Mesodermal cell (in vitro differentiated cells): Measurements from ENCODE around the gene PCBD1.
A peak's percentile ranks its signal among the peaks of the same experiment; 100 is the strongest.

Source experiments
- H3K27ac ChIP-seq: 2 replicates; pipeline ENCODE4 v1.7.0; 2013; ENCODE audit warnings: mild to moderate bottlenecking, low read depth, low read length, moderate library complexity; ENCODE audit not compliant: severe bottlenecking
- H3K36me3 ChIP-seq: 2 replicates; pipeline ENCODE4 v1.7.1; 2013; ENCODE audit warnings: mild to moderate bottlenecking, low read length, moderate library complexity; ENCODE audit not compliant: control insufficient read depth, insufficient read depth
- H3K4me1 ChIP-seq: one replicate; pipeline ENCODE4 v1.7.1; 2013; ENCODE audit warnings: mild to moderate bottlenecking, low read length; ENCODE audit not compliant: insufficient read depth, control insufficient read depth, poor library complexity, severe bottlenecking
- H3K4me3 ChIP-seq: 2 replicates; pipeline ENCODE4 v1.7.0; 2013; ENCODE audit warnings: low read length, control low read depth, mild to moderate bottlenecking; ENCODE audit not compliant: insufficient read depth, poor library complexity, severe bottlenecking; ENCODE audit errors: extremely low read depth
- H3K9me3 ChIP-seq: 2 replicates; pipeline ENCODE4 v1.7.1; 2013; ENCODE audit warnings: mild to moderate bottlenecking, low read length, moderate library complexity; ENCODE audit not compliant: control insufficient read depth
- WGBS, 2 experiments: methylation state at CpG; one replicate each; pipeline ENCODE4 v1.1.5; 2013; ENCODE audit warnings: missing lambda C conversion rate in 2 of 2; ENCODE audit not compliant: insufficient coverage in 2 of 2; 5-methylcytosine and 5-hydroxymethylcytosine counted together

PCBD1 gene

GRCh38 chr10:70886921-70887665, 1.3 kb downstream of the PCBD1 start:
- 51 to 69% methylated on average over 8 of the region's 12 CpGs for WGBS, 2 experiments
- Histone ChIP-seq H3K36me3 (peaks cover 25% of the 10 kb centered on the region), H3K4me3 (peak overlapping the region; percentile 52), H3K9me3 (no peaks in the 10 kb centered on the region), H3K4me1 (peaks cover 5% of the 10 kb centered on the region), H3K27ac (no peak overlapping the region)

- Histone ChIP-seq H3K27ac (no peak overlapping the region), H3K4me1 (no peaks in the 10 kb centered on the region), H3K4me3 (no peak overlapping the region), H3K9me3 (no peaks in the 10 kb centered on the region), H3K36me3 (peaks cover 34% of the 10 kb centered on the region)
- WGBS, 2 experiments, result 93% methylated on average over 12 to 17 of the region's 18 CpGs
These were observed 2.1 kb downstream of the PCBD1 start for GRCh38 chr10:70885931-70886903.

GRCh38 chr10:70885481-70885880, 2.9 kb downstream of the PCBD1 start:
- no peak overlapping the region for H3K27ac ChIP-seq

GRCh38 chr10:70884741-70885140, 3.6 kb downstream of the PCBD1 start:
- Histone ChIP-seq H3K4me3 (no peak overlapping the region), H3K4me1 (no peaks in the 10 kb centered on the region), H3K36me3 (peaks cover 41% of the 10 kb centered on the region), H3K27ac (no peak overlapping the region), H3K9me3 (no peaks in the 10 kb centered on the region)
- 100% methylated on average over 1 of the region's 1 CpG; no CpG with 5 or more reads in 1 of the 2 experiments for WGBS, 2 experiments

More at GRCh38 chr10:70885481-70885880, 2.9 kb downstream of the PCBD1 start:
- peaks cover 40% of the 10 kb centered on the region for H3K36me3 ChIP-seq
- no peak overlapping the region for H3K4me3 ChIP-seq
- no peaks in the 10 kb centered on the region for H3K4me1 ChIP-seq
- H3K9me3 ChIP-seq, result no peaks in the 10 kb centered on the region
- WGBS, 2 experiments, result 95 to 96% methylated on average over 4 of the region's 4 CpGs

GRCh38 chr10:70880077-70880534, 8.3 kb downstream of the PCBD1 start:
- H3K9me3 ChIP-seq, result no peaks in the 10 kb centered on the region
- H3K27ac ChIP-seq, result no peak overlapping the region
- H3K4me3 ChIP-seq, result no peak overlapping the region
- no peaks in the 10 kb centered on the region for H3K4me1 ChIP-seq
- H3K36me3 ChIP-seq, result peaks cover 78% of the 10 kb centered on the region
- 32 to 38% methylated on average over 3 of the region's 4 CpGs for WGBS, 2 experiments

- H3K9me3 ChIP-seq, result no peaks in the 10 kb centered on the region
- H3K4me1 ChIP-seq, result no peaks in the 10 kb centered on the region
- no peak overlapping the region for H3K4me3 ChIP-seq
- WGBS, 2 experiments, result 100% methylated on average over 1 of the region's 1 CpG; no CpG with 5 or more reads in 1 of the 2 experiments
- H3K27ac ChIP-seq, result no peak overlapping the region
- H3K36me3 ChIP-seq, result peaks cover 82% of the 10 kb centered on the region
These were observed 9.2 kb downstream of the PCBD1 start for GRCh38 chr10:70879207-70879606.

- no peak overlapping the region for H3K4me3 ChIP-seq
- no peak overlapping the region for H3K27ac ChIP-seq
- H3K9me3 ChIP-seq, result no peaks in the 10 kb centered on the region
- H3K36me3 ChIP-seq, result peaks cover 91% of the 10 kb centered on the region
- no peaks in the 10 kb centered on the region for H3K4me1 ChIP-seq
- WGBS, 2 experiments, result 90 to 95% methylated on average over 7 of the region's 7 CpGs
These were observed 14.3 kb downstream of the PCBD1 start for GRCh38 chr10:70874061-70874460.

GRCh38 chr10:70872291-70872690, 16.1 kb downstream of the PCBD1 start:
- no peak overlapping the region for H3K27ac ChIP-seq
- H3K4me3 ChIP-seq, result no peak overlapping the region
- H3K36me3 ChIP-seq, result peaks cover 92% of the 10 kb centered on the region
- no peaks in the 10 kb centered on the region for H3K4me1 ChIP-seq
- H3K9me3 ChIP-seq, result no peaks in the 10 kb centered on the region
- WGBS, 2 experiments, result 97 to 98% methylated on average over 5 of the region's 7 CpGs

GRCh38 chr10:70866424-70866823, 21.9 kb downstream of the PCBD1 start:
- Histone ChIP-seq H3K27ac (no peak overlapping the region), H3K4me1 (peaks cover 4% of the 10 kb centered on the region), H3K9me3 (no peaks in the 10 kb centered on the region), H3K4me3 (no peak overlapping the region), H3K36me3 (peaks cover 76% of the 10 kb centered on the region)
- WGBS, 2 experiments, result 90 to 100% methylated on average over 4 of the region's 4 CpGs

- Histone ChIP-seq H3K4me3 (no peak overlapping the region), H3K4me1 (peaks cover 4% of the 10 kb centered on the region), H3K27ac (no peak overlapping the region), H3K36me3 (peaks cover 76% of the 10 kb centered on the region), H3K9me3 (no peaks in the 10 kb centered on the region)
- WGBS, 2 experiments, result no CpG with 5 or more reads among the region's 1 CpG
These were observed 23.4 kb downstream of the PCBD1 start for GRCh38 chr10:70864935-70865334.
